Measurements from ENCODE around the gene TTLL13.
"Not testable (repeated sequence)": the region's sequence is repeated elsewhere in the genome, so short reads cannot be mapped to it uniquely, and the experiment has no call there.

The TTLL13 gene

GRCh38 chr15:90239371-90239770, 10.0 kb upstream of the TTLL13 start:
- no peak for DNase-seq (ENCODE audit: low spot score)

DNA sequence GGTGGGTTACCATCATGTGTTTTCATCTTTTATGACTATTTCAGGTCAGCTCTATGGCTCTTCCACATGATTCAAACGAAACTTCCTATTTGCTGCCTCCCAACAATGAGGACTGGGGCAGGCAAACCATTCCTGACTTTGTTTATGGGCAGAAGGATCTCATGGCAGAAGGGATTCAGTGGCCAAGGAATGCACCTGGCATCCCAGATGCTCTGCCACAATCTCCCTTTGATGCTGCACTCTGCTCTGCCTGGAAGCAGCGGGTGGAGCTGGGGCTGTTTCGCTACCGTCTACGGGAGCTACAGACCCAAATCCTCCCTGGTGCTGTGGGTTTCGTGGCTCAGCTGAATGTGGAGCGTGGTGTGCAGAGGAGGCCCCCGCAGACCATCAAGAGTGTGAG, 8.5 kb upstream of the TTLL13 start:
- no peak for DNase-seq (ENCODE audit: low spot score)

DNA sequence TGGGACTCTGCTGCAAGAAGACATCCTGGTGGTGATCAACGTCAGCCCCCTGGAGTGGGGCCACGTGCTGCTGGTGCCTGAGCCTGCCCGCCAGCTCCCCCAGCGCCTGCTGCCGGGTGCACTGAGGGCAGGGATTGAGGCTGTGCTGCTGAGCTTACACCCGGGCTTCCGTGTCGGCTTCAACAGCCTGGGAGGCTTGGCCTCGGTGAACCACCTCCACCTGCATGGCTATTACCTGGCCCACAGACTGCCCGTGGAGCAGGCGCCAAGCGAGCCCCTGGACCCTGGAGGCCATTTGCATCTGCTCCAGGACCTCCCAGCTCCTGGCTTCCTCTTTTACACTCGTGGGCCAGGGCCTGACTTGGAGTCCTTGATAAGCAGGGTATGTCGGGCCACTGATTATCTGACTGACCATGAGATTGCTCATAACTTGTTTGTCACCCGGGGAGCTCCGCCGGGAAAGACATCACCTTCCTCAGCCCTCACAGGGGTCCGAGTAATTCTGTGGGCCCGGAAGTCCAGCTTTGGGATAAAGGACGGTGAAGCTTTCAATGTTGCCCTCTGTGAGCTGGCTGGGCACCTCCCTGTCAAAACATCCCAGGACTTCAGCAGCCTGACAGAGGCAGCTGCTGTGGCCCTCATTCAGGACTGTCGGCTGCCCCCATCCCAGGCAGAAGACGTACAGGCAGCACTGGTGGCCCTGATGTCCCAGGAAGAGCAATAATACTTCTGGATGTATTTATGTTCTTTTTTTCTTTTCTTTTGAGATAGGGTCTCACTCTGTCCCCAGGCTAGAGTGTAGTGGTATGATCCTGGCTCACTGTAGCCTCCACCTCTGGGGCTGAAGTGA, 7.8 kb upstream of the TTLL13 start:
- DNase-seq (ENCODE audit: low spot score): no peak

GRCh38 chr15:90243943-90244639, 5.3 kb upstream of the TTLL13 start:
- DNase-seq (ENCODE audit: low spot score): no peak

DNA sequence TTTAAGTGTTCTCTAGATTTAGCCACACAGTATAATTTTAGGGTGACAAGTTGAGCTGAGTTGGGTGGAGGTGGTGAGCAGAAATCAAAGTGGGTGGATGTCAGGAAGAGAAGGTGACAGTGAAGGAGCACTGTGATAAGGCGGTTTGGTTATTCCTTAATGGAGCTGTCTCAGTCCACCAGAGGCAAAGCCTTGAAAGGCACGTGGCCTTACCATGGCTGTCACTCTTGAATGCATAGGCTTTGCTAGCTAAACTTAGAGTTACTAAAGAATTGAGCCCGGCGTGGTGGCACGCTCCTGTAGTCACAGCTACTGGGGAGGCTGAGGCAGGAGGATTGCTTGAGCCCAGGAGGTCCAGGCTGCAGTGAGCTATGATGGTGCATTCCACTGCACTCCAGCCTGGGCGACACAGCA, 560 bp upstream of the TTLL13 start:
- DNase-seq (ENCODE audit: low spot score): no peak

- no peak for DNase-seq (ENCODE audit: low spot score)
Measured at GRCh38 chr15:90257776-90258175, 8.4 kb downstream of the TTLL13 start.

DNA sequence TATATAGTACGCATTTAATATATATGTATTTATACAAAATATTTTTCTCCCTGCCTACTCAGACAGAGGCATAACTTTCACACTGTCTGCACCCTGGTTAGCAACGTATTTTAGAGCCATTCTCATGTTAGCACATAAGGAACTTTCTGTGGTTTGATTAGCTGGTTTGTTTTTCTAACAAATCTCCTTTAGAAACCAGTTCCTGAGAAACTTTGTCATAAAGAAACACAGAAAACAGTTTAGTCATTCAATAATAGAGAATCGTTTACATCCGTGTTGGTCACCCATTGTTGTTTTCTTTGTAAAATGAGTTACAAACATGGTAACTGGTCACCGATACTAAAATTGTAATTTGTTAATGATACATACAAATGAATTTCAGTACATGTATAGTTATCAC, 10.2 kb downstream of the TTLL13 start:
- no peak for DNase-seq (ENCODE audit: low spot score)

- not testable (repeated sequence) for DNase-seq (ENCODE audit: low spot score)
Measured at GRCh38 chr15:90260731-90261130, 11.4 kb downstream of the TTLL13 start.

- no peak for DNase-seq (ENCODE audit: low spot score)
Measured at GRCh38 chr15:90261811-90262210, 12.5 kb downstream of the TTLL13 start.

GRCh38 chr15:90262426-90262825, 13.1 kb downstream of the TTLL13 start:
- DNase-seq (ENCODE audit: low spot score): no peak

- DNase-seq (ENCODE audit: low spot score): no peak
Measured at GRCh38 chr15:90264671-90265070, 15.3 kb downstream of the TTLL13 start.

GRCh38 chr15:90265271-90266060, 16.1 kb downstream of the TTLL13 start, which contains the start of gene NGRN:
TSS of gene NGRN (plus strand) at chr15:90265672. CDS start at chr15:90265713, 41 bp downstream.
- DNase-seq (ENCODE audit: low spot score): peak; percentile 93

GRCh38 chr15:90266061-90266431, 16.7 kb downstream of the TTLL13 start:
- peak; percentile 50 for DNase-seq (ENCODE audit: low spot score)

DNA sequence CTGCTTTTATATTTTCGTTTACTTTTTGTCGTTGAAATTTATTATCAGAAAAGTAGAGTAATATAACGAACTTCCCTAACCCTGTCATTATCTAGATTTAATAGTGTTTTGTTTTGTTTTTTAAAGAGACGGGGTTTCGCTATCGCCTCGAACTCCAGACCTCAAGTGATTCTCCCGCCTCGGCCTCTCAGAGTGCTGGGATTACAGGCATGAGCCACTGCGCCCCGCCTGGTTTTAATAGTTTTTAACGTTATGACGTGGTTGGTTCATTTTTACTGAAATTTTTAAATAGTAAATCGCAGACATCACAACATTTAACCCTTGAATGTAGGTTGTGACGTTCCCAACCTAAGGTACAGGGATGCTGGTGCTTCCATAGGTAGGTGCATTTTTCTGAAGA, 17.1 kb downstream of the TTLL13 start:
- DNase-seq (ENCODE audit: low spot score): no peak

DNA sequence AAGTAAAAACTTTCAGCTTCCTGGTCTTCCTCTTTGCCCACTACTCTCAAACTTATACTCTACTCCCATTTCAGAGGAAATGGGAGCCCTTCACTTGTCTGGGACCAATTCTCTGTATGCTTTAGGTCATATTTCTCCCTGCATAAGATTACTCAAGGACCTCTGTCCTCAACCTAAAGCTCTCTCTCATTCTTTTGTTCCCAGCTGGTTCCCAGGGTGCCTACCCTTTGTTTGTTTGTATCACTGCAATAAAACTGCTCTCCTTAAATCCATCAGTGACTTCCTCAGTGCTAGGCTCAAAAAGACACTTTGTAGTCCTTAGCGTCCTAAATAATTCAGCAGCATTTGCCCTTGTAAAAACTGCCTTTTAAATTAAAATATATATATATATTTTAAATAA, 19.1 kb downstream of the TTLL13 start:
- peak; percentile 40 for DNase-seq (ENCODE audit: low spot score)

- no peak for DNase-seq (ENCODE audit: low spot score)
Measured at GRCh38 chr15:90270502-90271150, 21.3 kb downstream of the TTLL13 start.

GRCh38 chr15:90271459-90272166, 22.3 kb downstream of the TTLL13 start:
- DNase-seq (ENCODE audit: low spot score): no peak

GRCh38 chr15:90278467-90278866, 29.1 kb downstream of the TTLL13 start:
- DNase-seq (ENCODE audit: low spot score): not testable (repeated sequence)

DNA sequence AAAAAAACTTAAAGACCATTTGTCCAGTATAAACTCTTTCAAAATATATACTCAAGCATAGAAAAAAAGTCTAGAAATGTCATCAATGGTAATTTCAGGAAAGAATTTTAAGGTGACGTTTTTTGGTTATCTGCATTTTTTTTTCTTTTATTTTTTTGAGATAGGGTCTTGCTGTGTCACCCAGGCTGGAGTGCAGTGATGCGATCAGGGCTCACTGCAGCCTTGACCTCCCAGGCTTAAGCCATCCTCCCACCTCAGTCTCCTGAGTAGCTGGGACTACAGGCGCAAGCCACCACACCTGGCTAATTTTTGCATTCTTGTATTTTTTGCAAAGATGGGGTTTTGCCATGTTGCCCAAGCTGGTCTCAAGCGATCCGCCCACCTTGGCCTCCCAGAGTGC, 31.4 kb downstream of the TTLL13 start:
- DNase-seq (ENCODE audit: low spot score): not testable (repeated sequence)

DNA sequence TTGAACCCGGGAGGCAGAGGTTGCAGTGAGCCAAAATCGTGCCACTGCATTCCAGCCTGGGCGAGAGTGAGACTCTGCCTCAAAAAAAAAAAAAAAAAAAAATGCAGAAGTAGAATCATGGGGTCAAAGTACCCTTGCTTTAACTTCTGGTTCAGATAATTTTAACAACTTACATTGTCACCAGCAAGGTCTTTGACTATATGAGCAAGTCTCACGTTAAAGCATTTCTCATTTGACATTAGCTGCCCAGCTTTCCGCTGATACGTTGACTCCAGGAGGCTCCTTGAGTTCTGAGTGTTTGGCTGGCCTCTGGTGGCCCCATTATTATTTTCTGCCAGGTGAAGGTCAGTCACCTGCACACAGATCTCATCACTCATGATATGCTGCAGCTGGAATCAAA, 32.3 kb downstream of the TTLL13 start:
- not testable (repeated sequence) for DNase-seq (ENCODE audit: low spot score)

GRCh38 chr15:90286678-90287077, 37.3 kb downstream of the TTLL13 start:
- DNase-seq (ENCODE audit: low spot score): peak; percentile 53
